Measurements from ENCODE around the gene CRYBB1. TPM values are rescaled to one million over a fixed set of nuclear protein-coding genes. Genes with fewer than 3 reads are reported as not detected.

Gene CRYBB1
- polyA plus RNA-seq, 3 donors = 0.33 to 1.6 (median 0.78) TPM

GRCh38 chr22:26624803-26625202 lies 7.0 kb upstream of the CRYBB1 start:
- peaks cover 0 to 3% (median 2%) of the 10 kb centered on the region in 3 donors for H3K27me3 Mint-ChIP-seq (ENCODE audit: low read depth in 3 of 3)
- Histone ChIP-seq H3K27ac (ENCODE audit: low read depth in 1 of 2, low read length in 2 of 2) (no peak overlapping the region), H3K27me3 (ENCODE audit: control insufficient read depth in 2 of 2, insufficient read depth in 2 of 2, low read length in 2 of 2) (no peaks in the 10 kb centered on the region), H3K9me3 (replicated peaks in 1 of 2; ENCODE audit: control insufficient read depth in 1 of 2, insufficient read depth in 1 of 2, low read length in 2 of 2) (no peaks in the 10 kb centered on the region), H3K4me1 (ENCODE audit: control insufficient read depth in 1 of 2, insufficient read depth in 2 of 2, low read length in 2 of 2) (peaks cover 0 to 5% of the 10 kb centered on the region in 2 donors), H3K79me2 (ENCODE audit: insufficient read depth, low read length) (no peaks in the 10 kb centered on the region), H4K20me1 (ENCODE audit: insufficient read depth, low read length) (no peaks in the 10 kb centered on the region), H2AFZ (ENCODE audit: insufficient read depth, low read depth, low read length, poor library complexity, severe bottlenecking) (no peak overlapping the region), H3K36me3 (replicated peaks in 1 of 2; ENCODE audit: control insufficient read depth in 1 of 2, insufficient read depth in 2 of 2, low read length in 2 of 2) (no peaks in the 10 kb centered on the region), H3K4me3 (replicated peaks in 1 of 3; ENCODE audit: low read depth in 2 of 3, low read length in 3 of 3) (no peak overlapping the region), H3K4me2 (replicated peaks; ENCODE audit: extremely low read depth, low read length, poor library complexity, severe bottlenecking) (no peak overlapping the region), H3K9ac (ENCODE audit: insufficient read depth, low read length, poor library complexity, severe bottlenecking) (no peak overlapping the region)
- H3K4me1 Mint-ChIP-seq = peaks cover 8% of the 10 kb centered on the region
- H3K4me3 Mint-ChIP-seq = no peak overlapping the region
- intact Hi-C loops (cut with micrococcal nuclease) = no loop called here
- no peak for TF ChIP-seq CTCF (IDR thresholded peaks at IDR 0.05)
- no peaks in the 10 kb centered on the region for H3K36me3 Mint-ChIP-seq
- H3K9me3 Mint-ChIP-seq = peaks cover 0 to 7% (median 0%) of the 10 kb centered on the region in 7 donors
- no peak for DNase-seq
- WGBS (ENCODE audit: insufficient coverage) = 89% methylated on average over 11 of the region's 12 CpGs
- H3K27ac Mint-ChIP-seq = no peak overlapping the region

- WGBS (ENCODE audit: insufficient coverage) = 100% methylated on average over 1 of the region's 1 CpG
Observed at GRCh38 chr22:26623984-26624383, 6.2 kb upstream of the CRYBB1 start.

More at GRCh38 chr22:26623984-26624383, 6.2 kb upstream of the CRYBB1 start:
- H4K20me1 ChIP-seq (ENCODE audit: insufficient read depth, low read length) = no peaks in the 10 kb centered on the region
- intact Hi-C loops (cut with micrococcal nuclease) = no loop called here
- Mint-ChIP-seq H3K27me3 (ENCODE audit: low read depth in 3 of 3) (peaks cover 0 to 3% (median 3%) of the 10 kb centered on the region in 3 donors), H3K36me3 (no peaks in the 10 kb centered on the region), H3K4me1 (peaks cover 15% of the 10 kb centered on the region), H3K9me3 (peaks cover 0 to 7% (median 0%) of the 10 kb centered on the region in 7 donors), H3K27ac (no peak overlapping the region), H3K4me3 (no peak overlapping the region)
- H3K79me2 ChIP-seq (ENCODE audit: insufficient read depth, low read length) = no peaks in the 10 kb centered on the region
- H2AFZ ChIP-seq (ENCODE audit: insufficient read depth, low read depth, low read length, poor library complexity, severe bottlenecking) = no peak overlapping the region
- H3K27me3 ChIP-seq (ENCODE audit: control insufficient read depth in 2 of 2, insufficient read depth in 2 of 2, low read length in 2 of 2) = no peaks in the 10 kb centered on the region
- no peak overlapping the region for H3K27ac ChIP-seq (ENCODE audit: low read depth in 1 of 2, low read length in 2 of 2)
- H3K4me2 ChIP-seq (replicated peaks; ENCODE audit: extremely low read depth, low read length, poor library complexity, severe bottlenecking) = no peak overlapping the region
- no peak overlapping the region for H3K4me3 ChIP-seq (replicated peaks in 1 of 3; ENCODE audit: low read depth in 2 of 3, low read length in 3 of 3)
- DNase-seq = no peak
- no peak for TF ChIP-seq CTCF (IDR thresholded peaks at IDR 0.05)
- H3K36me3 ChIP-seq (replicated peaks in 1 of 2; ENCODE audit: control insufficient read depth in 1 of 2, insufficient read depth in 2 of 2, low read length in 2 of 2) = no peaks in the 10 kb centered on the region
- H3K9ac ChIP-seq (ENCODE audit: insufficient read depth, low read length, poor library complexity, severe bottlenecking) = no peak overlapping the region
- peaks cover 5 to 12% of the 10 kb centered on the region in 2 donors for H3K4me1 ChIP-seq (ENCODE audit: control insufficient read depth in 1 of 2, insufficient read depth in 2 of 2, low read length in 2 of 2)
- no peaks in the 10 kb centered on the region for H3K9me3 ChIP-seq (replicated peaks in 1 of 2; ENCODE audit: control insufficient read depth in 1 of 2, insufficient read depth in 1 of 2, low read length in 2 of 2)

All from CD14-positive monocyte (primary cell).